Osteoblast (primary cell): ENCODE results near the gene SPECC1. TPM values are rescaled to one million over a fixed set of nuclear protein-coding genes. Genes with fewer than 3 reads are reported as not detected.
A peak's percentile ranks its signal among the peaks of the same experiment; 100 is the strongest.

Experiments
- DNase-seq: peaks from one replicate; pipeline ENCODE4 v3.0.0; 2011; ENCODE audit warnings: low spot score, mixed read lengths; ENCODE audit not compliant: insufficient read length; ENCODE audit errors: missing footprints
- H2AFZ ChIP-seq: 2 replicates; pipeline ENCODE4 v1.6.0; 2011; ENCODE audit warnings: mild to moderate bottlenecking, low read length
- H3K27ac ChIP-seq: 2 replicates; pipeline ENCODE4 v1.5.1; 2011; ENCODE audit warnings: mild to moderate bottlenecking, low read depth, low read length, moderate library complexity
- H3K27me3 ChIP-seq: 2 replicates; pipeline ENCODE4 v1.6.0; 2012; ENCODE audit warnings: mild to moderate bottlenecking, control low read depth, inconsistent platforms, low read length, moderate library complexity; ENCODE audit not compliant: insufficient read depth
- H3K36me3 ChIP-seq: 2 replicates; pipeline ENCODE4 v1.5.1; 2011; ENCODE audit warnings: mild to moderate bottlenecking, low read length, control low read depth, moderate library complexity; ENCODE audit not compliant: insufficient read depth
- H3K4me1 ChIP-seq: 2 replicates; pipeline ENCODE4 v1.5.1; 2011; ENCODE audit warnings: mild to moderate bottlenecking, low read length, control low read depth, moderate library complexity; ENCODE audit not compliant: insufficient read depth
- H3K4me2 ChIP-seq: 2 replicates; pipeline ENCODE4 v1.6.0; 2011; ENCODE audit warnings: mild to moderate bottlenecking, low read length; ENCODE audit not compliant: insufficient read depth
- H3K4me3 ChIP-seq: fragments of 200-600 bp; sonication (generic); 3 replicates; pipeline ENCODE4 v1.5.1; 2012; ENCODE audit warnings: mild to moderate bottlenecking, low read length, inconsistent platforms; ENCODE audit not compliant: insufficient read depth
- H3K79me2 ChIP-seq: 2 replicates; pipeline ENCODE4 v1.6.0; 2012; ENCODE audit warnings: mild to moderate bottlenecking, low read length, control low read depth, inconsistent platforms; ENCODE audit not compliant: insufficient read depth
- H3K9me3 ChIP-seq: 2 replicates; pipeline ENCODE4 v1.5.1; 2011; ENCODE audit warnings: low read depth, low read length, control low read depth
- H4K20me1 ChIP-seq: 2 replicates; pipeline ENCODE4 v1.6.0; 2012; ENCODE audit warnings: mild to moderate bottlenecking, low read length, control low read depth; ENCODE audit not compliant: insufficient read depth
- CTCF ChIP-seq: IDR thresholded peaks from 2 replicates; pipeline ENCODE4 v1.5.1; 2011; ENCODE audit warnings: mild to moderate bottlenecking, low read depth, low read length, moderate library complexity; ENCODE audit errors: extremely low read depth
- total RNA-seq: library from RNA; depleted of rRNA; stranded (reverse); fragments of >200 nt; gene quantifications from 2 replicates; pipeline ENCODE4 v1.2.3, GENCODE V29; 2012

SPECC1 gene
- total RNA-seq, 1 donor: 155 TPM

- Histone ChIP-seq H3K79me2 (no peaks in the 10 kb centered on the region), H3K4me2 (peak overlapping the region; percentile 99), H3K9me3 (no peaks in the 10 kb centered on the region), H3K27ac (no peak overlapping the region), H3K36me3 (no peaks in the 10 kb centered on the region), H4K20me1 (no peaks in the 10 kb centered on the region), H2AFZ (peak overlapping the region; percentile 99), H3K27me3 (peaks cover 33% of the 10 kb centered on the region), H3K4me3 (peak overlapping the region; percentile 80), H3K4me1 (peaks cover 10% of the 10 kb centered on the region)
- no peak for TF ChIP-seq CTCF
- DNase-seq: no peak
Measured at GRCh38 chr17:20008242-20009051, 712 bp upstream of the SPECC1 start.

GRCh38 chr17:20009052-20009301 is 182 bp upstream of the SPECC1 start:
- H3K27me3 ChIP-seq: peaks cover 36% of the 10 kb centered on the region
- peak; percentile 98 for DNase-seq
- TF ChIP-seq CTCF: no peak

GRCh38 chr17:20010099-20010863 is 1.1 kb downstream of the SPECC1 start:
- H3K27ac ChIP-seq: no peak overlapping the region
- H3K4me2 ChIP-seq: peak overlapping the region; percentile 99
- H3K9me3 ChIP-seq: no peaks in the 10 kb centered on the region
- peaks cover 10% of the 10 kb centered on the region for H3K4me1 ChIP-seq
- peaks cover 36% of the 10 kb centered on the region for H3K27me3 ChIP-seq
- peak; percentile 87 for DNase-seq
- no peak overlapping the region for H2AFZ ChIP-seq
- TF ChIP-seq CTCF: peak; percentile 64
- no peaks in the 10 kb centered on the region for H3K79me2 ChIP-seq
- H3K36me3 ChIP-seq: no peaks in the 10 kb centered on the region
- H4K20me1 ChIP-seq: no peaks in the 10 kb centered on the region
- H3K4me3 ChIP-seq: peak overlapping the region; percentile 80

More at GRCh38 chr17:20009052-20009301, 182 bp upstream of the SPECC1 start:
- Histone ChIP-seq H4K20me1 (no peaks in the 10 kb centered on the region), H3K4me1 (peaks cover 10% of the 10 kb centered on the region), H3K79me2 (no peaks in the 10 kb centered on the region), H3K9me3 (no peaks in the 10 kb centered on the region), H2AFZ (peak overlapping the region; percentile 99), H3K4me2 (peak overlapping the region; percentile 99), H3K36me3 (no peaks in the 10 kb centered on the region), H3K27ac (no peak overlapping the region), H3K4me3 (peak overlapping the region; percentile 80)

GRCh38 chr17:20010936-20011335 is 1.8 kb downstream of the SPECC1 start:
- Histone ChIP-seq H3K4me1 (peaks cover 10% of the 10 kb centered on the region), H3K27ac (no peak overlapping the region), H3K4me2 (no peak overlapping the region), H3K4me3 (no peak overlapping the region), H3K36me3 (no peaks in the 10 kb centered on the region), H3K9me3 (no peaks in the 10 kb centered on the region), H3K27me3 (peaks cover 35% of the 10 kb centered on the region), H2AFZ (no peak overlapping the region), H4K20me1 (no peaks in the 10 kb centered on the region), H3K79me2 (no peaks in the 10 kb centered on the region)
- no peak for TF ChIP-seq CTCF
- no peak for DNase-seq
